Testis (tissue), 2 donors: ENCODE data around the gene NTF4.
"Not testable (repeated sequence)": the region's sequence is repeated elsewhere in the genome, so short reads cannot be mapped to it uniquely, and the experiment has no call there.

ENCODE experiments used
- CTCF ChIP-seq, 3 experiments: fragments of 450-650 bp in 2 of 3; fragments of 200-600 bp in 1 of 3; sonication (generic) in 1 of 3; IDR thresholded peaks; one replicate each; pipeline ENCODE4 v1.5.1; 2016 to 2019; ENCODE audit warnings: antibody characterized with exemption in 3 of 3, mild to moderate bottlenecking in 2 of 3, moderate library complexity in 1 of 3
- POLR2A ChIP-seq: fragments of 450-650 bp; IDR thresholded peaks from one replicate; pipeline ENCODE4 v1.6.1; 2017; ENCODE audit warnings: antibody characterized with exemption, mild to moderate bottlenecking, moderate library complexity

GRCh38 chr19:49030323-49030722, 34.3 kb downstream of the NTF4 start:
- not testable (repeated sequence) for TF ChIP-seq POLR2A; CTCF (IDR thresholded peaks at IDR 0.05)
